CD14-positive monocyte (primary cell): ENCODE results near the gene CDS2. TPM values are rescaled to one million over a fixed set of nuclear protein-coding genes. Genes with fewer than 3 reads are reported as not detected.

Experiments
- DNase-seq, 3 donors: peaks; one replicate each; pipeline ENCODE4 v3.0.0-alpha.2; 2011 to 2022
- H2AFZ ChIP-seq: 2 replicates; pipeline ENCODE4 v1.6.0; 2012; ENCODE audit warnings: mild to moderate bottlenecking, low read depth, low read length, inconsistent platforms; ENCODE audit not compliant: insufficient read depth, poor library complexity, severe bottlenecking
- H3K27ac ChIP-seq, 2 donors: 1 replicate in 1 of 2; 2 replicates in 1 of 2; pipeline ENCODE4 v1.5.1; 2012 to 2013; ENCODE audit warnings: low read length in 2 of 2, control low read depth in 1 of 2, inconsistent platforms in 1 of 2, low read depth in 1 of 2, mild to moderate bottlenecking in 1 of 2
- H3K27me3 ChIP-seq, 2 donors: one replicate each; pipeline versions ENCODE4 v1.6.0 to v1.6.1; 2011 to 2013; ENCODE audit warnings: low read length in 2 of 2; ENCODE audit not compliant: control insufficient read depth in 2 of 2, insufficient read depth in 2 of 2
- H3K36me3 ChIP-seq, 2 donors: replicated peaks in 1 of 2; 1 replicate in 1 of 2; 2 replicates in 1 of 2; pipeline versions ENCODE4 v1.5.1 to v1.6.1; 2012 to 2013; ENCODE audit warnings: low read length in 2 of 2, control low read depth in 1 of 2, inconsistent platforms in 1 of 2, mild to moderate bottlenecking in 1 of 2; ENCODE audit not compliant: insufficient read depth in 2 of 2, control insufficient read depth in 1 of 2
- H3K4me1 ChIP-seq, 2 donors: 1 replicate in 1 of 2; 2 replicates in 1 of 2; pipeline versions ENCODE4 v1.5.1 to v1.6.1; 2012 to 2013; ENCODE audit warnings: low read length in 2 of 2, control low read depth in 1 of 2, inconsistent platforms in 1 of 2, mild to moderate bottlenecking in 1 of 2, moderate library complexity in 1 of 2; ENCODE audit not compliant: insufficient read depth in 2 of 2, control insufficient read depth in 1 of 2
- H3K4me2 ChIP-seq: replicated peaks from 2 replicates; pipeline ENCODE3; 2012; ENCODE audit warnings: low read length, moderate library complexity, mild to moderate bottlenecking; ENCODE audit not compliant: poor library complexity, severe bottlenecking; ENCODE audit errors: extremely low read depth
- H3K4me3 ChIP-seq, 3 experiments: fragments of 200-600 bp in 1 of 3; sonication (generic) in 1 of 3; replicated peaks in 1 of 3; 1 replicate in 2 of 3; 2 replicates in 1 of 3; pipeline ENCODE4 v1.5.1; 2011 to 2013; ENCODE audit warnings: low read length in 3 of 3, mild to moderate bottlenecking in 3 of 3, control low read depth in 2 of 3, low read depth in 2 of 3, inconsistent platforms in 1 of 3, moderate library complexity in 1 of 3
- H3K79me2 ChIP-seq: 2 replicates; pipeline ENCODE4 v1.6.0; 2012; ENCODE audit warnings: mild to moderate bottlenecking, control low read depth, inconsistent platforms, low read length, moderate library complexity; ENCODE audit not compliant: insufficient read depth
- H3K9ac ChIP-seq: 2 replicates; pipeline ENCODE4 v1.6.0; 2017; ENCODE audit warnings: low read length, mild to moderate bottlenecking; ENCODE audit not compliant: insufficient read depth, poor library complexity, severe bottlenecking
- H3K9me3 ChIP-seq, 2 donors: replicated peaks in 1 of 2; 1 replicate in 1 of 2; 2 replicates in 1 of 2; pipeline versions ENCODE4 v1.5.1 to v1.6.1; 2012 to 2013; ENCODE audit warnings: low read length in 2 of 2, control low read depth in 1 of 2; ENCODE audit not compliant: control insufficient read depth in 1 of 2, insufficient read depth in 1 of 2
- H4K20me1 ChIP-seq: 2 replicates; pipeline ENCODE4 v1.6.0; 2012; ENCODE audit warnings: mild to moderate bottlenecking, low read length, control low read depth, moderate library complexity; ENCODE audit not compliant: insufficient read depth
- H3K27ac Mint-ChIP-seq, 7 donors: one replicate each; pipeline ENCODE4 v1.8.0; 2020; ENCODE audit warnings: mild to moderate bottlenecking in 7 of 7, mixed read lengths in 7 of 7, moderate library complexity in 6 of 7, inconsistent platforms in 2 of 7
- H3K27me3 Mint-ChIP-seq, 3 donors: one replicate each; pipeline ENCODE4 v1.8.0; 2021 to 2022; ENCODE audit warnings: low read depth in 3 of 3, mild to moderate bottlenecking in 3 of 3, mixed read lengths in 3 of 3, moderate library complexity in 3 of 3, inconsistent platforms in 1 of 3
- H3K36me3 Mint-ChIP-seq, 2 donors: one replicate each; pipeline ENCODE4 v1.8.0; 2020; ENCODE audit warnings: mixed read lengths in 2 of 2, inconsistent platforms in 1 of 2, mild to moderate bottlenecking in 1 of 2
- H3K4me1 Mint-ChIP-seq: one replicate; pipeline ENCODE4 v1.8.0; 2020; ENCODE audit warnings: mild to moderate bottlenecking, mixed read lengths
- H3K4me3 Mint-ChIP-seq, 2 donors: one replicate each; pipeline ENCODE4 v1.8.0; 2020; ENCODE audit warnings: mild to moderate bottlenecking in 2 of 2, mixed read lengths in 2 of 2, moderate library complexity in 1 of 2
- H3K9me3 Mint-ChIP-seq, 7 donors: one replicate each; pipeline ENCODE4 v1.8.0; 2020 to 2022; ENCODE audit warnings: mixed read lengths in 7 of 7, mild to moderate bottlenecking in 6 of 7, moderate library complexity in 6 of 7, inconsistent platforms in 2 of 7
- WGBS: methylation state at CpG from one replicate; pipeline ENCODE4 v1.1.5; 2013; ENCODE audit warnings: missing lambda C conversion rate; ENCODE audit not compliant: insufficient coverage; 5-methylcytosine and 5-hydroxymethylcytosine counted together
- intact Hi-C, 2 donors: fragments of 100-400 bp; cut with micrococcal nuclease; formaldehyde crosslinking; loops; one replicate each; pipeline versions ENCODE4 v1.15.0 to v1.15.1; 2023
- polyA plus RNA-seq, 3 donors: library from polyadenylated mRNA; depleted of rRNA in 1 of 3; unstranded in 2 of 3; stranded (reverse) in 1 of 3; fragments of 300-500 nt in 2 of 3; fragments of >200 nt in 1 of 3; fragmentation: Illumina TruSeq in 2 of 3; gene quantifications; 1 replicate in 2 of 3; 2 replicates in 1 of 3; pipeline ENCODE4 v1.2.3, GENCODE V29; 2012 to 2021
- TF ChIP-seq, protein P1 (sequence below): fragments of 200-600 bp; IDR thresholded peaks from one replicate; pipeline ENCODE4 v1.8.0; 2022; ENCODE audit warnings: antibody characterized with exemption, mild to moderate bottlenecking

CDS2 gene
- polyA plus RNA-seq, 3 donors, result 28.6 to 62.6 (median 54.4) TPM

- Mint-ChIP-seq H3K9me3 (peaks cover 0 to 4% (median 2%) of the 10 kb centered on the region in 7 donors), H3K27ac (no peak overlapping the region), H3K27me3 (peaks cover 0 to 2% (median 0%) of the 10 kb centered on the region in 3 donors), H3K4me3 (no peak overlapping the region), H3K36me3 (peaks cover 5% of the 10 kb centered on the region in 2 donors), H3K4me1 (no peaks in the 10 kb centered on the region)
- intact Hi-C loops, result no loop called here
- no peak overlapping the region for H3K4me3 ChIP-seq
- no peaks in the 10 kb centered on the region for H3K79me2 ChIP-seq
- TF ChIP-seq, protein P1, sequence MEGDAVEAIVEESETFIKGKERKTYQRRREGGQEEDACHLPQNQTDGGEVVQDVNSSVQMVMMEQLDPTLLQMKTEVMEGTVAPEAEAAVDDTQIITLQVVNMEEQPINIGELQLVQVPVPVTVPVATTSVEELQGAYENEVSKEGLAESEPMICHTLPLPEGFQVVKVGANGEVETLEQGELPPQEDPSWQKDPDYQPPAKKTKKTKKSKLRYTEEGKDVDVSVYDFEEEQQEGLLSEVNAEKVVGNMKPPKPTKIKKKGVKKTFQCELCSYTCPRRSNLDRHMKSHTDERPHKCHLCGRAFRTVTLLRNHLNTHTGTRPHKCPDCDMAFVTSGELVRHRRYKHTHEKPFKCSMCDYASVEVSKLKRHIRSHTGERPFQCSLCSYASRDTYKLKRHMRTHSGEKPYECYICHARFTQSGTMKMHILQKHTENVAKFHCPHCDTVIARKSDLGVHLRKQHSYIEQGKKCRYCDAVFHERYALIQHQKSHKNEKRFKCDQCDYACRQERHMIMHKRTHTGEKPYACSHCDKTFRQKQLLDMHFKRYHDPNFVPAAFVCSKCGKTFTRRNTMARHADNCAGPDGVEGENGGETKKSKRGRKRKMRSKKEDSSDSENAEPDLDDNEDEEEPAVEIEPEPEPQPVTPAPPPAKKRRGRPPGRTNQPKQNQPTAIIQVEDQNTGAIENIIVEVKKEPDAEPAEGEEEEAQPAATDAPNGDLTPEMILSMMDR, result no peak
- H3K4me1 ChIP-seq, result no peaks in the 10 kb centered on the region
- no peaks in the 10 kb centered on the region for H3K27me3 ChIP-seq
- H3K4me2 ChIP-seq, result no peak overlapping the region
- peaks cover 0 to 3% of the 10 kb centered on the region in 2 donors for H3K36me3 ChIP-seq
- no peak overlapping the region for H3K27ac ChIP-seq
- DNase-seq, result no peak
- H3K9ac ChIP-seq, result no peak overlapping the region
- peaks cover 8% of the 10 kb centered on the region for H4K20me1 ChIP-seq
- no peaks in the 10 kb centered on the region for H3K9me3 ChIP-seq
- H2AFZ ChIP-seq, result no peak overlapping the region
Measured at GRCh38 chr20:5207138-5207537, 80.3 kb downstream of the CDS2 start.

- no peaks in the 10 kb centered on the region for H4K20me1 ChIP-seq
- H3K4me1 ChIP-seq, result peaks cover 3 to 8% of the 10 kb centered on the region in 2 donors
- no peak overlapping the region for H3K4me3 ChIP-seq
- H3K27ac Mint-ChIP-seq, result peak overlapping the region in 1 of 7 donors; percentile 16
- TF ChIP-seq, protein P1, result no peak
- peaks cover 0 to 4% of the 10 kb centered on the region in 2 donors for H3K36me3 Mint-ChIP-seq
- H3K27me3 ChIP-seq, result no peaks in the 10 kb centered on the region
- H3K4me1 Mint-ChIP-seq, result peaks cover 11% of the 10 kb centered on the region
- no peak overlapping the region for H3K4me2 ChIP-seq
- no peak for DNase-seq
- no peaks in the 10 kb centered on the region for H3K79me2 ChIP-seq
- peaks cover 0 to 2% (median 0%) of the 10 kb centered on the region in 3 donors for H3K27me3 Mint-ChIP-seq
- H2AFZ ChIP-seq, result no peak overlapping the region
- H3K9me3 Mint-ChIP-seq, result peaks cover 0 to 4% (median 2%) of the 10 kb centered on the region in 7 donors
- intact Hi-C loops, result loop anchor here in 1 of 2 donors (10.0 kb wide), 1 partner anchor 233 kb away; no protein-coding TSS in a partner anchor
- no peak overlapping the region for H3K4me3 Mint-ChIP-seq
- H3K9ac ChIP-seq, result no peak overlapping the region
- H3K27ac ChIP-seq, result no peak overlapping the region
- 100% methylated on average over 2 of the region's 8 CpGs for WGBS
- peaks cover 0 to 5% of the 10 kb centered on the region in 2 donors for H3K36me3 ChIP-seq
- no peaks in the 10 kb centered on the region for H3K9me3 ChIP-seq
Measured at GRCh38 chr20:5211803-5212714, 85.3 kb downstream of the CDS2 start.
